CD4-positive, alpha-beta T cell treated with Interleukin-15 for 4 hours (primary cell): ENCODE results near the gene ZNF608.

ENCODE experiments used
- DNase-seq: peaks from one replicate; pipeline ENCODE4 v3.0.0-alpha.2; 2020; ENCODE audit warnings: low spot score

ZNF608 gene, protein sequence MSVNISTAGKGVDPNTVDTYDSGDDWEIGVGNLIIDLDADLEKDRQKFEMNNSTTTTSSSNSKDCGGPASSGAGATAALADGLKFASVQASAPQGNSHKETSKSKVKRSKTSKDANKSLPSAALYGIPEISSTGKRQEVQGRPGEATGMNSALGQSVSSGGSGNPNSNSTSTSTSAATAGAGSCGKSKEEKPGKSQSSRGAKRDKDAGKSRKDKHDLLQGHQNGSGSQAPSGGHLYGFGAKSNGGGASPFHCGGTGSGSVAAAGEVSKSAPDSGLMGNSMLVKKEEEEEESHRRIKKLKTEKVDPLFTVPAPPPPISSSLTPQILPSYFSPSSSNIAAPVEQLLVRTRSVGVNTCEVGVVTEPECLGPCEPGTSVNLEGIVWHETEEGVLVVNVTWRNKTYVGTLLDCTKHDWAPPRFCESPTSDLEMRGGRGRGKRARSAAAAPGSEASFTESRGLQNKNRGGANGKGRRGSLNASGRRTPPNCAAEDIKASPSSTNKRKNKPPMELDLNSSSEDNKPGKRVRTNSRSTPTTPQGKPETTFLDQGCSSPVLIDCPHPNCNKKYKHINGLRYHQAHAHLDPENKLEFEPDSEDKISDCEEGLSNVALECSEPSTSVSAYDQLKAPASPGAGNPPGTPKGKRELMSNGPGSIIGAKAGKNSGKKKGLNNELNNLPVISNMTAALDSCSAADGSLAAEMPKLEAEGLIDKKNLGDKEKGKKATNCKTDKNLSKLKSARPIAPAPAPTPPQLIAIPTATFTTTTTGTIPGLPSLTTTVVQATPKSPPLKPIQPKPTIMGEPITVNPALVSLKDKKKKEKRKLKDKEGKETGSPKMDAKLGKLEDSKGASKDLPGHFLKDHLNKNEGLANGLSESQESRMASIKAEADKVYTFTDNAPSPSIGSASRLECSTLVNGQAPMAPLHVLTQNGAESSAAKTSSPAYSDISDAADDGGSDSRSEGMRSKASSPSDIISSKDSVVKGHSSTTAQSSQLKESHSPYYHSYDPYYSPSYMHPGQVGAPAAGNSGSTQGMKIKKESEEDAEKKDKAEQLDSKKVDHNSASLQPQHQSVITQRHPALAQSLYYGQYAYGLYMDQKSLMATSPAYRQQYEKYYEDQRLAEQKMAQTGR (N-terminal part only)

DNA sequence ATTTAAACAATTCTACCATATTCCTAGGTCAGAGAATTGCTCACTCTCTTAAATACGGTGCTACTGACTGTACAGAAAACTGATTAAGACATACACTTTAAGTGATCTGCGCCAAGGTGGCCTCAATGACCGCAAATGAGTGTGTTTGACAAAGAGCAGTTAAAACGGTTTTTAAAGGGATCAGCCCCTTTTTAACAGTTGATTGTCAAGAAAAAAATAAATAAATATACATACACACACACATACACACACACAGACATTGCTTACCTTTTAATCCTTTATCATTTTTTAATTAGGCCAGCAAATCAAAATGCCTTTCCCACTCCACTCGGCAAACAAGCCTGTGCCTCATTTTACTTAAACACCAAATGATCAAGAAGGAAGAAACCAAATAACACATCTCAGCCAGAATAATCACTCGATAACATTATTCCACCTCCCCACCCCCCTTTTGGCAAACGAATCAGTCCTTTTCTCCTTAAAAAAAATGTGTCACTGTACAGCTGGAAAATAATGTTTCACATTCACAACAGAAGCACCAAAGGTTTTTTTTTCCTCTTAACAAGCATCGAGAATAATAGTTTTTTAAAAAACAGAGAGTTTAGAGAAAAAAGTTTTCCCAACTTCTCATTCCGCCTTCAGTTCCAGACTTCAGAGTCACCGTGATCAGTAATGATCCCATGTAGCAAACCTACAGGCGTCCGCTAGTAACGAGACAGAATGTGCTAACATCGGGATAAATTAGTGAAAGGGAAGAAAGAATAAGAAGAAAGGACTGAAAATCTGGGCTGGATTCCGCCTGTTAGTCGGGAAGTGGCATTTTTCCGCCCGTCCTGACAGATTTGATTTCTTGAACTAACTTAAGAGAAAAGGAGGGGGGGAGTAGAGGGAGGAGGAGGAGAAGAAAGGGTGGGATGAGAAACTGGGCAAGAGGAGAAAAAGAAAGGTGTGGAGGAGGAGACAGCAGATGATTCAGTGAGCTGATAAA is at the start of gene ZNF608:
TSS of gene ZNF608 (minus strand) at position 712 of the 988 bp plus-strand sequence. CDS start 1,650 bp downstream, outside the sequence.
- no peak for DNase-seq

DNA sequence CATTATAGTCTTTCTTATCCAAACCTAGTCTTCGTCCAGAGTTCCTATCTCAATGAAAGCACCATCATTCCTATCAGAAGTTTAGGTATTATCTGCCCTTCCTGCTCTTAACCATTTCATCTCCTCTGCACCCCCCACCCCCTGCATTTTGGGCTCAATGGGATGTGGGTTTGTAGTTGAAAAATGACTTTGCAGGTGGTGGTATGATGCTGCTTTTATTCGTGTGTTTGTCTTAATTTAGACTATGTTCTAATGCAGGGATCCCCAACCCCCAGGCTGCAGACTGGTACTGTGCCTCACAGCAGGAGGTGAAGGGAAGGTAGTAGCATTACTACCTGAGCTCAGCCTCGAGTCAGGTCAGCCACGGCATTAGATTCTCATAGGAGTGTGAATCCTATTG is 49.4 kb upstream of the ZNF608 start:
- DNase-seq = no peak

DNA sequence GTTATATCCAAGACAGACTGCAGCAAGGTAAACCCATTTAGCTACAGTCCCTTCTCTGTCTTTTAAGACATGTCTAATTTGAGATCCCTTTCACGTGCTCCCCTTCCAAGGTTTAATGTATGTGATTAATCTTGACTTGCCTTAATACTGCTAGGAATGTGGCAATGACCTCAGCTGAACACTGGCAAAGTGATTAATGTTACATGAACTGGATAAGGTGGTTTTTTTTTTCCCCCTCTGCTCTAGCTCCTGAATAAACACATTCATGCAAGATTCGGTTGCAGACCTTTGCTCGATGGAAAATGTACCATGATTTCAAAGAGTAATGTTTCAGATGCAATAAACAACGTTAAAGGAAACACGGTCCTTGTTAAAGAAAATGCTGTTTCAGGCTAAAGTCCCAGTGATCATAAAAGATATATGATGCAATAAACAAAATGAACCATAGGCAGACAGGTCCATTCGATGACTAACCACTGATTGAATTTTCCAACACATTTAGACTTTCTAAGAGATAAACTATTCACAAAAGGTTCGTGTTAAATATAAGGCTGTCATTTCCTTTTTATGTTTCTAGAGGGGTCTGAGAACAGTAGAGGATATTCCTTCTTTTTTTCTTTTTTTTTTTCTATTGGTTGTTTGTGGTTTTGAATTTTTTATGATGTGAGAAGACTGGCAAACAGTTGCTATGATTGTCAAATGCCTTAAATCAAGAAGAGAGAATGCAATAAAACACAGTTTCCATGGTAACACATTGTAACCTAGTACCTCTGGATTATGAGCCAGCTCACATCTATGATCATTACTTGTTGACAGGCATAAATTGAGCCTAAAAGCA is 44.7 kb upstream of the ZNF608 start:
- DNase-seq = no peak

DNA sequence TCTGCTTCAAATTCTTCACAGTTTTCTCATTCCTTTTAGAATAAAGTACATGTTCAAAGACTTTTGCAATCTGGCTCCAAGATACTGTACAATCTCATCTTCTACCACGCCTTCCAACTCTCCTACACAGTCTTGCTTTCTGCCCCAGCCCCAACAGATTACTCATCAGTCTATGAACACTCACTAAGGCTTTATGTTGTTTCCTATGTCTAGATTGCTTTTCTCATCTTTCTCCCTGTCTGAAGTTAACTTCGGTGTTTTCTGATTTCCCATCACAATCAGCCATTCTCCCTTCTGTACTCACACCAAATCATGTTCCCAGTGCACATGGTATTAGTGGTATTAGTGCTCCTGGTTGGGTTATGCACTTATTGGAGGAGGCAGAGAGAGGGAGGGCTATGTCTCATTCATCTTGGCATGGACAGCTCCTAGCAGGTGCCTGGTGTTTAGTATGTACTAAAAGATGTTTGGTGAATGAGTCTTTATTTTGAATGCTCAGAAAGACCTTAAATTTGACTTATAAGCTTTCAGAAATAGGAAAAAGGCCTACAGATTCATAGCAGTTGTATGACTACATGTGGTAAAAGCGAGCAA is 44.0 kb upstream of the ZNF608 start:
- DNase-seq = no peak

DNA sequence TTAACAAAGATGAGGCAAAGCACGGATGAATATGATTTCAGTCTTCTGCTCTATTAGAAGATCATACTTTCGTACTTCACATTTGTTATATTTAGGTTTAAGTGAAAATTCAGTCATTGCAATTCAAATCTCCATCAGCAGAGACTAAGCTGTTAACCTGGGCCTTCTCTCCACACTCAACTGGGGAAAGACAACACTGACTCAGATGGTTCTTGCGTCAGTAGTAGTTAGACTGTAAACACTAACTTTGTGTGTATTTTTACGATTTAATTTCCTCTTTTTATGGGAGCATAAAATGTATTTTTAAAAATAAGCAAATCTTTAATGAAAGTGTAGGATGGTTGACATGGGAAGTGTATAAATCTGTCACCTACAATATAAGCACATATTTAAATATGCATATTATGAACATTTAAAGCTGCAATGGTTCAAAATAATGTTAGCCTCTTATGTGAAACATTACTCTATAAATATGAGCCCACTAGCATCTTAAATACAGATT is 42.7 kb upstream of the ZNF608 start:
- DNase-seq = no peak

DNA sequence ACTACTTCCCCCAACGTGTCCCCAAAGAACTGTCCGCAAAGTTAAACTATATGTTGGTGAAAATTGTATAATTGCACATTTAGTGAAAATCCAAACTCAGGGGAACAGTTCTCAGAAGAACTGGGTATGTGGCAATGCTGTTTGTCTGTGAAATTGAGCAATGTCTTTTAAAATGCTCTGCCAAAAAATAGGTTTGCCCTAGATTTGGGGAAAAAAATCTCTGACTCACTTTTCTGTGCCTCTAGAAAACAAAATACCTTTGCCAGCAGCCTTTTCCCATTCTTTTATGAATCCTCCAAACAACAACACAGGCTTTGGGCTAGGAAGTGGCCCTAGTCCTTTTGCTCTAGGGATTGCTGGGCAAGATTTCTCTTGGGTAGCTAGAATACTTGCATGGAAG is 37.4 kb upstream of the ZNF608 start:
- no peak for DNase-seq

DNA sequence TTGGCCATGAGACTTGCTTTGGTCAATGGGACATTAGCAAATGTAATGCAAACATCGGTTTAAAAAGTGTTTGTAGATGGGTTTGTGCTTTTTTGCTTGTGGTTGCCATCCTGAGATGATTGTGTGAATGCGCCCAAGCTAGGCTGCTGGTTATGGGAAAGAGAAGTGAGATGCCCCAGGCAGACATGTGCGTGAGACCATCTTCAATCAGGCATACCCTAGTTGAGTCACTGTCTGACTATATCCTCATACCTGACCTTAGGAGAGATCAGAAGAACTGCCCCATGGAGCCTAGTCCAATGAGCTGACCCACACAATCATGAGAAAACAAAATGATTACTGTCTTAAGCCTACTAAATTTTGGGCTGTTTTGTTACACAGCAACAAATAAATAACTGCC is 36.8 kb upstream of the ZNF608 start:
- no peak for DNase-seq

DNA sequence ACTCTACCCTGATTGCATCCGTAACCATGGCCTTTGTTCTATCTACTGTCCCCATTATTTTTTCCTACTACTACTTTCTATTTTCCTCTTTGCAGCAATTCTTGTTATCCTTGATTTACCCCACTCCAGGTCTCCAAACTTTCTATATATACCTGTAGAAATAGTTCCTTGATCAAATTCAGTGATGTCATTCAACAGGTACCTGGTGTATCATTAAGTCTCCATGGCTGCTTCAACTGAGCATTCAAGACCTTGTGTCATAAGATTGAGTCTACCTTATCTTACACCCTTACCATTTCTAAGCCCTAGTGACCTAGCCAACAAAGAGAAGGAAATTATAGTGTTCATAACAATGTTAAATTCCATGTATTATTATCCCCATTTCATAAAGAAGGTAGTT is 35.8 kb upstream of the ZNF608 start:
- DNase-seq = no peak

DNA sequence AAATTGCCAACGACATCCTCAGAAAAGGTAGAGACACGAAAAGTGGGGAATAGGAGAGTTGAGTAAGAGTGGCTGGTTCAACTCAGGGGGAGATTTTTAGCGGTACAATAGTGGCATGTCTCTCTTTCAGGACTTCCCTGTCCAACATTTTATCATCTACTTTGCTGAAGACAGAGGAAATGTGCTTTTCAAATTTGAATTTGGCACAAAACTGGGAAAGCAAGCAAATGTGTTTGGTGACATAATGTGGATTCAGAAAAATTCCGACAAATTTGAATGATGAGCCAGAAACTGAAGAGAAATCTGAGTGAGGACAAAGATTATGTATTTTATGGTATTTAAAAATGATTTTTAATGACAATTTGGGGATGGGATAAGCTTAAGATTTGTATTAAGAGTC is 33.6 kb upstream of the ZNF608 start:
- DNase-seq = no peak

DNA sequence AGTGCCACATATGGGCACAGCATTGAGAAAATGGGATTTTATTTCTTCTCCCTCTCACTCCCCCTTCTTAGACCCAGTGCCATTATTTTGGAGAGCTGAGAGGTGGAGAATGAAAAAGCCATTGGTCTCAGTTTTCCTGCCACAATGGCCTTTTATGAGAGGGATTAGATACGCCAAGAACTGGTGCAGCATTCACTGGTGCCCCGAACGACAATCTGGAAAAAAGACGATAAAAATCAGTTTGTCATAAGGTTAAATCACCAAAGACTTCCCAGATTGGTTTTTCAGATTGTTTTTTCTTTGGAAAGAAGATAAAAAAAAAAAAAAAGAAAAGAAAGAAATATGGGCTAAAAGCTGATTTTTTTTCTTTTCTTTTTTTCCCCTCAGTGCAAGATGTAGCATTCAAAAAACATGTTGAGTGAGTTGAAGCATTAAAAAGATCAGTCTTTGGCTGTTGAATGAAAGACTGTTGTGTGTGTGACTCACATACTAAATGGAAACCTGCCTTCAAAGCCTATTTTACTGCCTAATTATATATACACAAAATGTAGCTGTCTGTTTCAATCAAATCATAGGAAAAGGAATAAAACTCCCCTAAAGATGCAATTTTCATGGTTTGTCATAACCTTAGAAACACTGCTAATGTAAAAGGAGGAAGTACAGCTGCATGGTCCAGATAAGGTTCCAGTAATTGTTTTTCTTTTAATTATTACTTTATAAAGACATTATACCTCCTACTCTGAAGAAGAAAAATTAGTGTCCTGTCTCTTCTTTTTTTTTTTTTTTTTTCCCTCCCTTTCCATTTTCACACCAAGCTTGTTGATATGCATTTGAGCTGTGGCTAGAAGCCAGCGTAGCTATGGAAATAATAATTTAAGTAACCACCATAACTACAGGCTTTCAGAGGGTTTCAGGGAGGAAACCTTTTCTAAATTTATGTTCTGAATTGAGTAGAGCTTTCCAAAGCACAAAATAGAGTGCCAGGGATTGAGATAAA is 27.2 kb upstream of the ZNF608 start:
- no peak for DNase-seq

DNA sequence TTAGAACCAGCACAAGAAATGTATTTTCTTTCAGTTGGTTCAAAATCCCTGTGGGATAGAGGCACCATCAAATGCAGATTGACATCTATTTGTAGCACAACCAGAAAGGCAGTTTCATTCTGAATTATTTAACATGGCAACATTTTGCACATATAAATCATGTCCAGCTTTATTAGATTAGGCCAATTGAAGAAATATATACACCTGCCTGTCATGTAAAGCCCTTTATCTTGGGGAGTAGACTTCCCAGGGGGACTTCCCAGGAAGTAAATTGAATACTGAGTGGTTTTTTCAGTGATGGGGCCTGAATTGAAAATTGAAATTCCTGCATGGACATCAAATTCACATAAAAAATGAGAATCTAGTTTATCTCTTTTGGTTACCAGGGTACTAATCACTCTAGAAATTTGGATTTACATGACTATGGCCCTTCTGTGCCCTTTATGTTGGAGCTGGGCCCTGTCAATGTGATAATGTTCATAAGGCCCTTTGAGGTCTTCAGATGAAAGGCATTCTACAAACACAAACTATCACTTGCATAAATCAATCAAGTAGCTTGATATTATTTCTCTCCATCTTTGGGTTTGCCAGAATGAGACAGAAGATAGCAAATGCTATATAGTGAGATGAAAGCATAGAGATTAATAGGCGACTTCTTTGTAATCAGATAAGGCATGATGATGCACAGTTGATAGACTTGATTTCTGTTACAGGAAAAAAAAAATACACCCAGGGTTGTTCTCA is 26.2 kb upstream of the ZNF608 start:
- DNase-seq = no peak

DNA sequence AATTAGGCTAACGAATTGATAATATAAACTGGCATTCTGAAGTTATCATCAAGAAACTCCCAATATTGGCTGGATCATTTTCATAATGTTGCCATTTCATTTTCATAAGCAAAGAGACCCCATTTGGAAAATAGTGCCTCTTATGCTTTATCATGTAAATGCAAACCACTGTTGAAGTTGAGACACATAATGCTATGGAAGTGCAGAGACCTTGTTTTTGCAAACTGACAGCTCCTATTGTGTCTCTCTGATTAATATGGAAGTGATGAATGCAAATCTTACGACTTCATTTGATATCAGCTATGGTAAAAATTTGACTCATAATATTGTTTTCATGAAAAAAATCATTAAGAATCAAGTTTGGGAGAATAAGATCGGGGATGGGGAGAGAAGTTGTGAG is 25.3 kb upstream of the ZNF608 start:
- no peak for DNase-seq

DNA sequence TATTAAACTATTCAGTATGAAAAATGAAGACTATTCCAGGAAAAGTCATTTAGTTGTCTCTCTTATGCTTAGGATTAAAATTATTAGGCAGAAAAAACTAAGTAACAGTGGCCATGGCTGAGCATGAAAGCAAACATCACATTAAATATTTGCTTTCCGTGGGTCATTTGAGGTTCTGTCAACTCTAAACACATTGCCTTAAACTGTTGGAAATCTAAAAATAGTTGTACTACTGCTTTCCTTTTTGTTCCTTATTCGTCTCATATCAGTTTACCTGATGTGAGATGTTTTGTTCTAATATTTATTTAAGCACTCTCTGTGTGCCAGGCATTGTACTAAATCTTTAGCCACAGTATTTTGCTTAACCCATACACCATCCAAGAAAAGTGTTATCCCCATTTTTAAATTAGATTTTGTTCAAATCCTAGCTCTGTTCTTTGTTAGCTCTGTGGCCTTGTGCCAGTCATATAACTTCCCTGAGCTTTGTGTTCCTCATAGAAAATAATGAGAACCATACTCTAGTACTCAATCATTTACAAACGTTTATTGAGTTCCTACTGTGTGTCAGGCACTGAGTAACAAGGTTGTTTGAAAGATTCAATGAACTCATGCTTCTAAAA is 18.7 kb upstream of the ZNF608 start:
- DNase-seq = no peak

DNA sequence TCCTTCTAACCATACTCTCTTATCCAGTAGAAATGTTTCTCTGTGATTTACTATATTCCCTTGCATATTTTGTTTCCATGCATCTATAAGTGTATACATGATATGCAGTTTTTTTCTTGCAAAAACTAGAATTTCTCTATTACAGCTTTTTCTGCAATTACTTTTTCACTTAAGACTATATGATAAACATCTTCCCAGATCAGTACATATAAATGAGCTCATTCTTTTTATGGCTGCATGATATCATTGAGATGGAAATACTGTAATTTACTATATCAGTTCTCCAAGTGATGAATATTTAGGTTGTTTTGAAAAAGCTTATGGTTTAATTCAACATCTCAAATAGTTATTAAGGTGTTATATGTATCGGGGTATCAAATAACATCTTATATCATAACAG is 18.1 kb upstream of the ZNF608 start:
- no peak for DNase-seq

DNA sequence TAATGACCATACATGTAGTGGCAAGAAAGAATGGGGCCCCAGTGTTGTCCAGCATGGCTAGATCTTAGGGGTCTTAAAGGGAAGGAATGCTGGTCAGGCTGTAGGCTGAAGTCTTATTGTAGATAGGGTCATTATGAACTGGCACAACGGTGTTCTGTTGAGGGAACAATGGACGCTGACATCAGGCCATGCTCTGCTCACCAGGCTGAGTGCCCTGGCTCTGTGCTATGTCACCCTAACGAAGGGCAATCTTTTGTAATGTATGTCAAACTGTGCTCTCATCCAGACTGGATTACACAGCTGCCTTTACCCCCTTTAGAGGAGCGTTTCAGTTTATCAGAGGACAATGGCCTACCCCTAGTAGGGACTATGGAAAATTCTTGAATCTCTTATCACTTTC is 14.6 kb upstream of the ZNF608 start:
- DNase-seq = no peak

DNA sequence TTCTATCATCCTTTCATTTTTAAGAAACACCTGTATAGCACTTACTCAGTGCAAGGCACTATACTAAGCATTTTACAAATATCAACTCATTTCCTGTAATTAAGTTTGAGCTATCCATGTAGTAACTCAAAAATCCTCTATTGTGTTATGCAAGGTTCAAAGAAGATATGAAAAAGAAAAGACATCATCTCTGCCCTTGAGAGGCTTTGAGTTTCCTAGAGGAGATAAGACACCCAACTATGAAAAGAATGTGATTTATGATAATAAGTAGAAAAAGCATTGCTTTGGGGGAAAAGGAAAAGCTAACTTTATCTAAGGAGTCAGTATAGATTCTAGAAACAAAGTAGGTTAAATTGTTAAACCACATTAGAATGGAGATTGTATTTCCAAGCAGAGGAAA is 14.2 kb upstream of the ZNF608 start:
- no peak for DNase-seq

DNA sequence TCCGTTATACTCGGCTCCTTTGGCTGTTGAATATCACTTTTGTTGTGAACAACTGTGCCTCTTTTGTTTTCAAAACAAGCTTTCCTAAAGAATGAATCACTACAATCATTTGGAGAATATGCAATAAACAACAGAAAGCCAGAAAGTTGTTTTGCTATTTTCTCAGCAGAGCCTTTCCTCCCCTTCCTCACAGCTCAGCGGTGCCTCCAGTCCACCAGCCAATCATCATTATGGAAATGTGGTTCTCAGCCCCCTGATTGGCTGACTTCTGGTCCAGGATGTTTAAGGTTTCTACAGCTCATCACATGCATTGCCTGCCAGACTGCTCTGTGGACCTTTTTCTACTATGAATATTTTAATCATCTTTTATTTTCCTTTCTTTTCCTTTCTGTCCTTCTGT is 9.1 kb upstream of the ZNF608 start:
- DNase-seq = no peak

DNA sequence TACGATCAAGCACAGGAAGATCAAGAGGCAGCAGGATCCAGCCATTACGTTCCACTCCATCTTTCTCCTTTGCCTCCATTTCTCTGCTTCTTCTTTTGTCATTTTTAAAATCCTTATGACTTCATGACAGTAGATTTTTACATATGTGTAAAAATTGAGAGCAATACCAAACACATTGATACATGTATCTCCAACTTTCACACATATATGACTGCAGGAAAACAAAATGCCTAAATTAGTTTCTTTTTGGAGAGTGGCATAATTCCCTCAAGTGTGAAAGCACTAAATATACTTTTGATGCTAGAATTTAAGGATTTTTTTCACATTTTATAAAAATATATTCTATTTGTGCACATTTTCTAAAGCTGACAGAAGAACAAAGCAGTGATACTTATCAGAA is 8.6 kb upstream of the ZNF608 start:
- no peak for DNase-seq
